Fibroblast of skin of scalp (primary cell): Measurements from ENCODE around the gene CARMIL3.

Source experiments
- DNase-seq: peaks from one replicate; pipeline ENCODE4 v3.0.0-alpha.2; 2013

CARMIL3 gene

GRCh38 chr14:24064091-24064795 lies 12.4 kb downstream of the CARMIL3 start:
- no peak for DNase-seq

- no peak for DNase-seq
These were observed 13.0 kb downstream of the CARMIL3 start for GRCh38 chr14:24064856-24065255.

GRCh38 chr14:24065408-24065807 lies 13.6 kb downstream of the CARMIL3 start:
- DNase-seq, result no peak

GRCh38 chr14:24066496-24067132 lies 14.8 kb downstream of the CARMIL3 start:
- no peak for DNase-seq

- no peak for DNase-seq
These were observed 15.6 kb downstream of the CARMIL3 start for GRCh38 chr14:24067133-24068082.

- no peak for DNase-seq
These were observed 17.1 kb downstream of the CARMIL3 start for GRCh38 chr14:24068711-24069410.

- no peak for DNase-seq
These were observed 17.6 kb downstream of the CARMIL3 start for GRCh38 chr14:24069411-24069735.

GRCh38 chr14:24070285-24071143 lies 18.7 kb downstream of the CARMIL3 start:
- no peak for DNase-seq

GRCh38 chr14:24071144-24071697 lies 19.4 kb downstream of the CARMIL3 start, which contains the start of gene CPNE6:
TSS of gene CPNE6 (plus strand) at chr14:24071562. CDS start at chr14:24072937, 1,375 bp downstream.
- DNase-seq, result no peak

- no peak for DNase-seq
These were observed 20.1 kb downstream of the CARMIL3 start for GRCh38 chr14:24071836-24072430.

GRCh38 chr14:24072436-24072835 lies 20.6 kb downstream of the CARMIL3 start:
- DNase-seq, result no peak

- DNase-seq, result no peak
These were observed 21.4 kb downstream of the CARMIL3 start for GRCh38 chr14:24072881-24073877.

GRCh38 chr14:24074625-24075484 lies 23.0 kb downstream of the CARMIL3 start:
- DNase-seq, result no peak

- no peak for DNase-seq
These were observed 23.9 kb downstream of the CARMIL3 start for GRCh38 chr14:24075485-24076301.

GRCh38 chr14:24076302-24076601 lies 24.4 kb downstream of the CARMIL3 start:
- no peak for DNase-seq

GRCh38 chr14:24077086-24077485 lies 25.3 kb downstream of the CARMIL3 start:
- DNase-seq, result no peak

GRCh38 chr14:24078146-24078545 lies 26.3 kb downstream of the CARMIL3 start:
- DNase-seq, result no peak
